A549 (cell line): Measurements from ENCODE around the gene IGF1R.

Source experiments
- CBX2 ChIP-seq: fragments of 200-600 bp; sonication (generic); IDR thresholded peaks from 2 replicates; pipeline ENCODE4 v1.6.1; 2016; ENCODE audit warnings: low read depth, mild to moderate bottlenecking, borderline replicate concordance
- CEBPB ChIP-seq, 2 experiments: fragments of >200 bp in 1 of 2; sonication (Bioruptor Twin) in 1 of 2; formaldehyde crosslinking in 1 of 2; IDR thresholded peaks; 2 replicates each; pipeline ENCODE4 v1.6.1; 2012 to 2016
- CTCF ChIP-seq: fragments of >200 bp; sonication (Bioruptor Twin); formaldehyde crosslinking; IDR thresholded peaks from 3 replicates; pipeline ENCODE4 v1.5.1; 2016
- EP300 ChIP-seq, 2 experiments: fragments of >200 bp; sonication (Bioruptor Twin); formaldehyde crosslinking; IDR thresholded peaks; 2 replicates in 1 of 2; 3 replicates in 1 of 2; pipeline ENCODE4 v1.6.1; 2016 to 2017
- HDAC2 ChIP-seq: fragments of 200-600 bp; sonication (generic); IDR thresholded peaks from 2 replicates; pipeline ENCODE4 v1.6.1; 2016
- HOXA7 ChIP-seq: fragments of 250-450 bp; sonication (Bioruptor Pico); IDR thresholded peaks from 2 replicates; pipeline ENCODE4 v1.5.0; 2020; ENCODE audit warnings: mild to moderate bottlenecking, moderate library complexity
- JUN ChIP-seq, 2 experiments: fragments of >200 bp; sonication (Bioruptor Twin); formaldehyde crosslinking; IDR thresholded peaks; 2 replicates in 1 of 2; 3 replicates in 1 of 2; pipeline ENCODE4 v1.6.1; 2016 to 2017
- POLR2A ChIP-seq: IDR thresholded peaks from 2 replicates; pipeline ENCODE4 v1.6.1; 2012; ENCODE audit warnings: mild to moderate bottlenecking, low read length
- RAD21 ChIP-seq, 2 experiments: fragments of >200 bp in 1 of 2; sonication (Bioruptor Twin) in 1 of 2; formaldehyde crosslinking in 1 of 2; IDR thresholded peaks in 1 of 2; conservative IDR thresholded peaks in 1 of 2; 2 replicates in 1 of 2; 3 replicates in 1 of 2; pipeline ENCODE4 v1.6.1; 2012 to 2018; ENCODE audit warnings: inconsistent platforms in 1 of 2
- RCOR1 ChIP-seq: fragments of 150-350 bp; IDR thresholded peaks from 2 replicates; pipeline ENCODE4 v1.6.1; 2014; ENCODE audit warnings: antibody characterized with exemption, low read length, low read depth
- REST ChIP-seq: fragments of 200-600 bp; sonication (generic); IDR thresholded peaks from 2 replicates; pipeline ENCODE4 v1.6.1; 2016; ENCODE audit warnings: antibody characterized with exemption, mild to moderate bottlenecking, moderate library complexity
- RFX5 ChIP-seq: fragments of 450-650 bp; IDR thresholded peaks from 2 replicates; pipeline ENCODE4 v1.7.1; 2014; ENCODE audit warnings: antibody characterized with exemption, mild to moderate bottlenecking, moderate library complexity
- USF2 ChIP-seq: fragments of 450-650 bp; IDR thresholded peaks from 2 replicates; pipeline ENCODE4 v1.6.1; 2014; ENCODE audit warnings: antibody characterized with exemption

- no peak for TF ChIP-seq USF2
- TF ChIP-seq CTCF: no peak
- TF ChIP-seq REST: no peak
- TF ChIP-seq RCOR1: no peak
- TF ChIP-seq POLR2A: no peak
- no peak for TF ChIP-seq CEBPB (IDR thresholded peaks at IDR 0.05)
- no peak for TF ChIP-seq RAD21 (conservative IDR thresholded peaks at IDR 0.05 in 1 of 2, IDR thresholded peaks at IDR 0.05 in 1 of 2)
- TF ChIP-seq EP300 (IDR thresholded peaks at IDR 0.05): no peak
- no peak for TF ChIP-seq RFX5
- TF ChIP-seq HOXA7 (CRISPR knock-in tag): no peak
- no peak for TF ChIP-seq HDAC2
- no peak for TF ChIP-seq CBX2
- TF ChIP-seq JUN (IDR thresholded peaks at IDR 0.05): no peak
Observed at GRCh38 chr15:99010768-99011167, 362.4 kb downstream of the IGF1R start.
